GM12892 (cell line): Measurements from ENCODE around the gene KRT6B.

ENCODE experiments used
- POLR2AphosphoS5 ChIP-seq: IDR thresholded peaks from 2 replicates; pipeline ENCODE4 v1.6.1; 2011; ENCODE audit warnings: low read depth, low read length, control low read depth
- TAF1 ChIP-seq: IDR thresholded peaks from 2 replicates; pipeline ENCODE4 v1.6.1; 2011; ENCODE audit warnings: low read depth, mild to moderate bottlenecking, control low read depth, low read length, borderline replicate concordance

GRCh38 chr12:52473768-52474167 is 21.8 kb upstream of the KRT6B start, which contains the start of gene KRT6C:
- TF ChIP-seq POLR2AphosphoS5 (no peak), TAF1 (no peak)
